ENCODE results near the gene FAM13C.

FAM13C gene

DNA sequence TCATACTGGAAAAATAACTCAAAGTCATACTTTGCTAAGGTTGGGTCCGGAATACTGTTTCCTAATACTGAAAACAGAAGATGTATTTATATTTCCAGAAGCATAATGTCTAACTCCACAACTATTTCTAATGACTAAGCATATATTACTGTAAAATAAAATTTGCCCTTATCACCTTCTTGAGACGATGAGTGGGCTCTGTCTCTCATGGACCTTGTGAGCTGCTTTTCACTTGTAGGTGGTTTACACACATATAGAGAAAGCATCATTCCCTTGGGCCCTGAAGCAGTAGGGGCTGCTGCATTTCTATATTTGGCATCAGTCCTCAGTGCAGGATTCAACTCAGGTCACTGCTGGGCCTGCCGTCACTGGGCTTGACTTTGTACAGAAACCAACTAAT, 10.7 kb upstream of the FAM13C start:
- Histone ChIP-seq H3K27me3 (replicated peaks) (no peaks in the 10 kb centered on the region), H3K36me3 (replicated peaks) (no peaks in the 10 kb centered on the region), H3K4me3 (ENCODE audit: low read depth, low read length) (no peak overlapping the region), H3K27ac (peak overlapping the region; percentile 75)
- peak; percentile 71 for DNase-seq
- TF ChIP-seq, protein P1, sequence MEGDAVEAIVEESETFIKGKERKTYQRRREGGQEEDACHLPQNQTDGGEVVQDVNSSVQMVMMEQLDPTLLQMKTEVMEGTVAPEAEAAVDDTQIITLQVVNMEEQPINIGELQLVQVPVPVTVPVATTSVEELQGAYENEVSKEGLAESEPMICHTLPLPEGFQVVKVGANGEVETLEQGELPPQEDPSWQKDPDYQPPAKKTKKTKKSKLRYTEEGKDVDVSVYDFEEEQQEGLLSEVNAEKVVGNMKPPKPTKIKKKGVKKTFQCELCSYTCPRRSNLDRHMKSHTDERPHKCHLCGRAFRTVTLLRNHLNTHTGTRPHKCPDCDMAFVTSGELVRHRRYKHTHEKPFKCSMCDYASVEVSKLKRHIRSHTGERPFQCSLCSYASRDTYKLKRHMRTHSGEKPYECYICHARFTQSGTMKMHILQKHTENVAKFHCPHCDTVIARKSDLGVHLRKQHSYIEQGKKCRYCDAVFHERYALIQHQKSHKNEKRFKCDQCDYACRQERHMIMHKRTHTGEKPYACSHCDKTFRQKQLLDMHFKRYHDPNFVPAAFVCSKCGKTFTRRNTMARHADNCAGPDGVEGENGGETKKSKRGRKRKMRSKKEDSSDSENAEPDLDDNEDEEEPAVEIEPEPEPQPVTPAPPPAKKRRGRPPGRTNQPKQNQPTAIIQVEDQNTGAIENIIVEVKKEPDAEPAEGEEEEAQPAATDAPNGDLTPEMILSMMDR (IDR thresholded peaks at IDR 0.05; ENCODE audit: low read depth, low read length, missing control alignments): no peak
- in situ Hi-C loops (cut with HindIII; ENCODE audit: low pct_ligation_motif_present, low sequenced_read_pairs): loop anchor here (25.0 kb wide), 1 partner anchor 111 kb away; no protein-coding TSS in a partner anchor

DNA sequence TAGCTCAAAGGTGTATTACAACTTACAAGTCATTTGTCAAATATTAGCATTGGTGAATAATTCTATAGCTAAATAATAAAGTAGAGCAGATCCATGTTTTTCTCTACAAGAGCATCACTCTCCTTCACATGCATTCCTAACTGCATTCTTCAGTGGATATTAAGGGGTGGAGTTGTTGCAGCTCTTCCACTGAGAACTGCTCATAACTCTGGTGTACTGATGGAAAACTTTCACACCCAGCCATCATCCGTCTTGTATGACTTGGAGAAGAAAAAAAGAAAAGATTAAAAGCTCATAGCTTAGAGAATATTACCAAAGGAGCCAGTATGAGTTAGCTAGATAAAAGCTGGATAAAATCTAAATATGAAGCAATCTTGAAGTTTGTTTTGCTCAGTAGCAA, 10.2 kb upstream of the FAM13C start:
- in situ Hi-C loops (cut with HindIII; ENCODE audit: low pct_ligation_motif_present, low sequenced_read_pairs): loop anchor here (25.0 kb wide), 1 partner anchor 110 kb away; no protein-coding TSS in a partner anchor
- TF ChIP-seq, protein P1 (IDR thresholded peaks at IDR 0.05; ENCODE audit: low read depth, low read length, missing control alignments): no peak
- no peak overlapping the region for H3K4me3 ChIP-seq (ENCODE audit: low read depth, low read length)
- H3K27me3 ChIP-seq (replicated peaks): no peaks in the 10 kb centered on the region
- peak; percentile 51 for DNase-seq
- no peaks in the 10 kb centered on the region for H3K36me3 ChIP-seq (replicated peaks)
- peak overlapping the region; percentile 75 for H3K27ac ChIP-seq

DNA sequence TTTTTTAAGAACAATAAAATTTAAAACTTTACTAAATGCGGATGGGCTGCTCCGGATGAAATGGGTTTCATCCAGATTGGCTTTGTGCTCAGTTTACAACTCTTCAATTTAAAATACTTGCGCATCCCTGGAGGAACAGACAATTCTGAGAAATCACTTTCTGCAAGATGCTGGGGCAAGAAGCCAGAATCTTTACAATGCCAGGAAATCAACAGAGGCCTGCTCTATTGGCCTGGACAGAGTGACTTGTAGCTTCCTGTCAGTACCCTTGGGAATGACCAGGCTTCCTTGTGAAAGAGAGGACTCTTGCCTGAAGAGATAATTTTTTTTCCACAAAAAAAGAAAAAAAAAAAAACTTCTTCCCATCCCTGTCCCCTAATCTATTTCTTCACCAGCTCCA, 3.9 kb upstream of the FAM13C start:
- in situ Hi-C loops (cut with HindIII; ENCODE audit: low pct_ligation_motif_present, low sequenced_read_pairs): loop anchor here (25.0 kb wide), 1 partner anchor 104 kb away; no protein-coding TSS in a partner anchor
- Histone ChIP-seq H3K27me3 (replicated peaks) (no peaks in the 10 kb centered on the region), H3K27ac (no peak overlapping the region), H3K4me3 (ENCODE audit: low read depth, low read length) (no peak overlapping the region), H3K36me3 (replicated peaks) (no peaks in the 10 kb centered on the region)
- no peak for DNase-seq
- TF ChIP-seq, protein P1 (IDR thresholded peaks at IDR 0.05; ENCODE audit: low read depth, low read length, missing control alignments): no peak

DNA sequence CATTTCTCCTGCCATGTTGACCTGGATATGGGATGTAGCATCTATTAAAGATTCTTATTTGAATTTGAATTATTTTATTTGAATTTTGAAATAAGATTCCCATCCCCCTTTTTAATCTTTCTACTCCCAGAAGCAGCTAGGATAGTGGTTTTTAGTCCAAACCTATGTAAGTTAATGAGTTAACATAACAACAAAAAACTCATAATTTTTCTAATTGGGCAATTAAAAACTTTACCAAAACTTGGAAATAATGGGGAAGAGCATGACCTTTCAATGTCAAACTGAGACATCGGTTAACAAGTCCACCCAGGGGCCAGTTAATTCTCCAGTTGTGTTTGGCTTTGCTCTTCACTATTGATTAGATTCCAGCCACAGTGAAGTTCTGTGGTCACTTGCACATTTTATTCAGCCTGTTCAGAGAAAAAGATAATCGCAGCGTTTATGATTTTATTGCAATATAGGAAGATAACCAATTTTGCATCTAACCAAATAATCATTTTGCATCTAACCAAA, 1.2 kb upstream of the FAM13C start:
- H3K4me3 ChIP-seq (ENCODE audit: low read depth, low read length): peak overlapping the region; percentile 62

DNA sequence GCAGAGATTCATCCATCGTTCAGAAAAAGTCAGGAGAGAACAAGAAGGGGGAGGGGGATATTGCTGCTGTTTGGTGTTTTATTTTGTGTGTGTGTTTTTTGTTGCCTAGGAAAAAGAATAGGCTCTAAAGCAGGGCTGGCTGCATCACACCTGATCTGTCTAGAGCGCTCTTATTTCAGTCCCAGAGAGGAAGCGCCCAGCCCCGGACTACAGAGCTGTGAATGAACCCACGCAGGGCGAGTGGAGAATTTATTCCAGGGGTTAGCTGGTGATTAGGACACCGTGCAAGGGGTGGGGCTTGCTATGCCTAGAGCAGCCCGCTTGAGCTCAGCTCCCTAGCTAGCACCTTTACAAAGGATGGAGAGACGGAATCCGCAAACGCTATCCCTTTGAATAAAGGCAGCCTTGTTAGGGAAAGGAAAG, 621 bp upstream of the FAM13C start:
- in situ Hi-C loops (cut with HindIII; ENCODE audit: low pct_ligation_motif_present, low sequenced_read_pairs): loop anchor here (25.0 kb wide), 1 partner anchor 101 kb away; no protein-coding TSS in a partner anchor
- Histone ChIP-seq H3K4me3 (ENCODE audit: low read depth, low read length) (peak overlapping the region; percentile 62), H3K36me3 (replicated peaks) (no peaks in the 10 kb centered on the region), H3K27me3 (replicated peaks) (no peaks in the 10 kb centered on the region), H3K27ac (no peak overlapping the region)
- TF ChIP-seq, protein P1 (IDR thresholded peaks at IDR 0.05; ENCODE audit: low read depth, low read length, missing control alignments): no peak
- DNase-seq: peak; percentile 46

More for the DNA sequence above, 1.2 kb upstream of the FAM13C start:
- Histone ChIP-seq H3K27ac (no peak overlapping the region), H3K36me3 (replicated peaks) (no peaks in the 10 kb centered on the region), H3K27me3 (replicated peaks) (no peaks in the 10 kb centered on the region)
- TF ChIP-seq, protein P1 (IDR thresholded peaks at IDR 0.05; ENCODE audit: low read depth, low read length, missing control alignments): no peak
- no peak for DNase-seq
- in situ Hi-C loops (cut with HindIII; ENCODE audit: low pct_ligation_motif_present, low sequenced_read_pairs): loop anchor here (25.0 kb wide), 1 partner anchor 101 kb away; no protein-coding TSS in a partner anchor
